ENCODE data around the gene PER1. TPM values are rescaled to one million over a fixed set of nuclear protein-coding genes. Genes with fewer than 3 reads are reported as not detected.
"Not testable (repeated sequence)": the region's sequence is repeated elsewhere in the genome, so short reads cannot be mapped to it uniquely, and the experiment has no call there.

Gene PER1
- total RNA-seq, 1 donor from 2014 or later, result 33.5 TPM

DNA sequence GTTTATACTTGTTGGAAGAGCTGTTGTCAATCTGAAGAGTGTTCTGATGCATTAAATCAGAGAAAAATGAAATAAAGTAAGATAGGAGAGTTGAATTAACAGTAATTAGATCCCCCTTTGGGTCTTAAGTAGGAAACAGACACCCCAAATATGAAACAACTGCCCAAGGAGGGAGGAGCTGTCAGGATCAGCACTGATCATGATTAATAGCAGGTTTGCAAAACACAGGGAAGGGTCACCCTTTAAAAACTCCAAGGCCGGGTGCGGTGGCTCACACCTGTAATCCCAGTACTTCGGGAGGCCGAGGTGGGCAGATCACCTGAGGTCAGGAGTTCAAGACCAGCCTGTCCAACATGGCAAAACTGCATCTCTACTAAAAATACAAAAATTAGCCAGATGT, 45.2 kb downstream of the PER1 start:
- intact Hi-C loops (cut with micrococcal nuclease), result not testable (repeated sequence)

DNA sequence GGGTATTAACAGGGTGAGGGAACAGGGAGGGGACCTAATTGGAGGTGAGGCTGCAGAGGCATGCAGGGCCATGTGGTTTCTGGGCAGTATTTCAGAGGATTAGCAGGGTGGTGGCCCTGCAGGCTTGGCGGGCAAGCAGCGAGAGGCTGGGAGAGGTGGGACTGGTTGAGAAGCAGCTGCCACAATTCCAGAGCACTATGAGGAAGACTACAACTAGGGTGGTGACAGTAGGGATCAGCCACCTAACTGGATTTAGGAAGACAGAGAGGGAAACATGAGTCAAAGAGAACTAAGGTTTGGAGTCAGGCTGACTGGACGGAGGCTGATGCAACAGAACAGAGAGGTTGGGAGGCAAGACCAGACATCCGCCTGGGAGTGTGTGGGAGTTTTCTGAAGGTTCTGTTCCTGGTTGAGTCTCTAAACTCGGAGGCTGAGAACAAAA, 46.2 kb downstream of the PER1 start:
- intact Hi-C loops (cut with micrococcal nuclease), result no loop called here

DNA sequence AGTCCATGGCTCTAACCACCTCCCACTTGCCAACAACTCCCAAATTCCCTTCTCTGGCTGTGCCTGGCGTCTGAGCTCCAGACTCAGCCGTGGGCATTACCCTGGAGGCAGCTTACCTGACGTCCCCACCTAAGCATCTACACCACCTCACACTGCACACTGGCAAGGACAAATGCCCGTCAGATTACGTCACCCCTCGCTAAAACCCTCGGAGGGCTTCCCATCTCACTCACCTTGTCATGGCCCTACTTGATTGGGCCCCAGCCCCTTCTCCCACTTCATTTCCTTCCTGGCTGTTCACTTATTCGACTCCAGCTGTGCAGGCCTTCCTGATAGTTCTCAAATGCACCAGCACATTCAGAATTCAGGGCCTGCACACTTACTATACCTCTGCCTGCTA, 47.3 kb downstream of the PER1 start:
- intact Hi-C loops (cut with micrococcal nuclease), result no loop called here

DNA sequence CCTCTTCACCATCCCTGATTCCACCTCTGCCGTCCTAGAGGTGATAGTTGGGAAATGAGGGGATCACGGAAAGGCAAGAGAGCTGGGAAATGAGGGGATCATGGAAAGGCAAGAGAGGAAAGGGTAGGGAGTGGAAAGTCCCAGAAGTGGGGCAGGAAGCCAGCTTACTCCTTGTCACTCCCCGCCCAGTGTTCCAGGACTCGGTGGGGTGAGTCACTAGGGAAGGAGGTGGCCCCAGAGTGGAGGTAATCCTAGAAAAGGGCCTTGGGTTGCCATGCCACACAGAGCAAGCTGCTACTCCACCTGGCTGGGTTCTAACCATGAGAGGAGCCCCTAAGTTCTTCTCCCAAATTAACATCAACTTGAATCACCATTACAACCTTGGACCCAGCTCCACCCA, 48.7 kb downstream of the PER1 start:
- intact Hi-C loops (cut with micrococcal nuclease), result no loop called here

DNA sequence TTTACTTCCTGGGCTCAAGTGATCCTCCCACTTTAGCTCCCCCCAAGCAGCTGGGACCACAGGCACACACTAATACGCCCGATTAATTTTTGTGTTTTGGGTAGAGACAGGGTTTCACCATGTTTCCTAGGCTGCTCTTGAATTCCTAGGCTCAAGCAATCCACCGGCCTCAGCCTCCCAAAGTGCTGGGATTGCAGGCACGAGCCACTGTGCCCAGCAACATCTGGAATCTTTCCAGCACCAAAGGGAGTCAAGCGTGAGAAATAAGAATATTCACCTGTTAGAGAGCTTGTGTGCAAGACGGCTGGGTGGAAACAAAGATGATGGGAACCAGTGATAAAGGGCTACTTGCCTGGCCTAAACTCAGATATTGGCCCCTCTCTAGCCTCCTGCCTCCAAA, 50.5 kb downstream of the PER1 start:
- intact Hi-C loops (cut with micrococcal nuclease), result no loop called here

DNA sequence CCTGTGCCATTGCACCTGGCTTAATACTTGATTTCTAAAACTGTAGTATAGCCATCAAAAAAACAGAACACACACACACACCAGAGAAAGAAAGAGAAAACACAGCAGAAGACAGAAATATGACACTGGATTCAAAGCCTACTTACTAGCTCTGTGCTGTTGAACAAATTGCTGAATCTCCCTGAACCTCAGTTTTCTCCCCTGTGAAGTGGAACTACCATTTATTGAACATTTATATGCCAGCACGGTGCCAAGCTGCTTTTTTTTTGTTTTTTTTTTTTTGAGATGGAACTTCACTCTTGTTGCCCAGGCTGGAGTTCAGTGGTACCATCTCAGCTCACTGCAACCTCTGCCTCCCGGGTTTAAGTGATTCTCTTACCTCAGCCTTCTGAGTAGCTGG, 51.4 kb downstream of the PER1 start:
- intact Hi-C loops (cut with micrococcal nuclease), result no loop called here

DNA sequence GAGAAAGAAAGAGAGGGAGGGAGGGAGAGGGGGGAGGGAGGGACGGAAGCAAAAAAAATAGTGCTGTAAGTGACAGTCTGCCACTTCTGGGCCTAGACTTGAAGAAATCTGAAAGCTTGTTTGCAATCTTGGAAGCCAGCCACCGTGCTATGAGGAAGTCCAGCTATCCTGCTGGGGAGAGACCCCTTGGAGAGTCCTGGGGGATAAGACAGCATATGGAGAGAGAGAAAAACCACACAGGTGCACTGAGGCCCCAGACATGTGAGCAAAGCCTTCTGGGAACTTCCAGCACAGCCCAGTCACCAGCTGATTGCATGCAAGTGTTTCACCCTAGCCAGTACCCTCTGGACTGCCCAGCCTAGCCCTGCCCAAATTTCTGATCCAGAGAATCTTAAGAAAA, 52.1 kb downstream of the PER1 start:
- intact Hi-C loops (cut with micrococcal nuclease), result no loop called here

DNA sequence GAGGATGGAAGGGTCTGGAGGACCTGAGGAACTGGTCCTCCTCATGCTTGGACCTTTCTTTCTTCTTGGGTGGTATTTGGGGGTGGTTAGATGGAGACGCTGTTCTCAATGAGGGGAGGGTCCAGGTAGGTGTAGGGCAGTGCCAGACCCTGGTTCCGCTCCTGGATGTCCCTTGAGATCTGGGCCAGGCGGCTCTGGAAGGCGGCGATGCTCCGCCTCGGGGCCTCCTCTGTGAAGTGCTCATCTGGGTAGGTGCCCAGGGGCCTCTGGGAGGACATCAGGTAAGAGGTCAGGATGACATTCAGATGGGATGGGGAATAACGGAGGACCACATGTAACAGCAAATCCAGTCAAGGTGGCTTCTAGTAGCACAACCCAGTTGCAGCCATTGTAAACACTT, 55.7 kb downstream of the PER1 start:
- intact Hi-C loops (cut with micrococcal nuclease), result no loop called here

DNA sequence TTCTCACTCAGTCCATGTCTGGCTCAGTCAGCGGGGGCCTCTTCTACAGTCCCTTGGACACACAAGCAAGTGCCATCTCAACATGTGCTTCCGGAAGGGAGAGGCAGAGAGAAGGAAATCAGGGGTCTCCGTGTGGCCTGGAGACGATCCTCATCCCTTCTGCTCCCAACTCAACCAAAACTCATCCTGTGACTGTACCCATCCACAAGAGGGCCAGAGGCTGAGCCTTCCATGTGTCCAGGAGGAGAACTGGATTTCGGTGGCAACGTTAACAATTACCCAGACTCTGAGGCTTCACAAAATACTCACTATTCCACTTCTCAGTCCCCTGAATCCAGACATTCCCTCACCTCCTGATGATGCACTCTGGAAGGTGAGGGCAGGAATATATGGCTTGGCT, 56.8 kb downstream of the PER1 start:
- intact Hi-C loops (cut with micrococcal nuclease), result no loop called here

DNA sequence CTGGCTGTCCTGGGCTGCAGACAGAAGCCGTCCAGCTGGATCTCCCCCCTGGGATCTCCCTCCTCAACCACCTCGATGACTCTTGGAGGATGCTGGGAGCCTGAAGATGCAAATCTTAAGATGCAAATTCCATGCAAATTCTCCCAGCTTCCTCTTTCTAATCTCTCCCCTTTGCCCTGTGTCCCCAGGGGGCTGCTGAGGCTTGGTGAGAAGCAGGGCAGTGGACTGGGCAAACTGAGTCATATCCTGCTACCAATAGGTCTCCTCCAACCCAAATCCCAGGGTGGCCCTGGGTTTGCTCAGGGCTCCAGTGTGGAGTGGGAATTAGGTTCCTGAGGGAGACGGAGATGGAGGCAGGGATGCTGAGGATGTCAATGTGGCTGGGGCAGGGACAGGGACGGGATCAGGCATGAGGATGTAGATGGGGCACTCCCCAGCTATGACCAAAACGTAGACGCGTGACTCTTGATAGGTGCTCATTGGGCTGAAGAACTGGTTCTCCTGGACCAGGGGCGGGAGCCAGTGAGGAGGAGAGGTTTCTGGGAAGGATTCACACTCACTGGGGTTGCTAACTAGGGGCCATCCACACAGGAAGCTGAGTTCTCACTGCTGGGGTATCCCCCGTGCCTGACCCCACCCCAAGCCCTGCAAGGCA, 61.0 kb downstream of the PER1 start:
- intact Hi-C loops (cut with micrococcal nuclease), result no loop called here

Other genes with a start within 250 kb of the PER1 start
- gene RNF227, start 236.1 kb downstream of the PER1 start, total RNA-seq, result 2.9 and 3.9 TPM in 2 replicates
- gene KCNAB3, start 222.5 kb downstream of the PER1 start, total RNA-seq, result 9.1 and 9.8 TPM in 2 replicates
- 194 and 203 TPM in 2 replicates for gene TRAPPC1, start 220.5 kb downstream of the PER1 start, total RNA-seq
- gene CNTROB, start 220.2 kb downstream of the PER1 start, total RNA-seq, result 40.5 and 47.0 TPM in 2 replicates
- not detected in 2 replicates for gene GUCY2D, start 149.8 kb downstream of the PER1 start, total RNA-seq
- gene ALOX15B, start 113.3 kb downstream of the PER1 start, total RNA-seq, result not detected in 2 replicates
- 0.29 TPM in 1 of 2 replicates, not detected in the other for gene ALOX12B, start 64.7 kb downstream of the PER1 start, total RNA-seq
- gene ALOXE3, start 33.9 kb downstream of the PER1 start, total RNA-seq, result not detected in 2 replicates
- 0.12 and 1.2 TPM in 2 replicates for gene HES7, start 28.3 kb downstream of the PER1 start, total RNA-seq
- gene VAMP2, start 10.5 kb upstream of the PER1 start, total RNA-seq, result 80.1 and 84.3 TPM in 2 replicates
- gene TMEM107, start 24.0 kb upstream of the PER1 start, total RNA-seq, result 22.9 and 26.9 TPM in 2 replicates
- gene BORCS6, start 37.8 kb upstream of the PER1 start, total RNA-seq, result 12.9 and 13.0 TPM in 2 replicates
- gene AURKB, start 58.2 kb upstream of the PER1 start, total RNA-seq, result 105 and 110 TPM in 2 replicates
- gene CTC1, start 95.7 kb upstream of the PER1 start, total RNA-seq, result 92.3 and 99.2 TPM in 2 replicates
- 74.6 and 75.3 TPM in 2 replicates for gene PFAS, start 96.9 kb upstream of the PER1 start, total RNA-seq
- 45.5 and 49.9 TPM in 2 replicates for gene RANGRF, start 136.3 kb upstream of the PER1 start, total RNA-seq
- gene SLC25A35, start 143.0 kb upstream of the PER1 start, total RNA-seq, result 8.9 and 10.3 TPM in 2 replicates
- gene ARHGEF15, start 157.8 kb upstream of the PER1 start, total RNA-seq, result not detected in 2 replicates
- gene ODF4, start 187.4 kb upstream of the PER1 start, total RNA-seq, result not detected in 2 replicates
- gene RPL26, start 230.8 kb upstream of the PER1 start, total RNA-seq, result 1,712 and 1,733 TPM in 2 replicates
- 0.07 TPM in 1 of 2 replicates, not detected in the other for gene RNF222, start 245.4 kb upstream of the PER1 start, total RNA-seq

Measured in T-helper 1 cell treated with Interleukin-12 subunit alpha and Interleukin-12 subunit beta and Interleukin-4 antibody, amounts not matched to agents 30 ng/mL and 1 ng/mL, for 36 hours (primary cell).